Trophoblast cell (in vitro differentiated cells and primary cell): ENCODE data around the gene TNS3.
"Not testable (repeated sequence)": the region's sequence is repeated elsewhere in the genome, so short reads cannot be mapped to it uniquely, and the experiment has no call there.

Experiments used
- DNase-seq, 2 donors: peaks; one replicate each; pipeline ENCODE4 v3.0.0-alpha.2; 2016
- H2AFZ ChIP-seq: 2 replicates; pipeline ENCODE4 v1.6.1; 2013; ENCODE audit warnings: low read length, moderate library complexity, mild to moderate bottlenecking; ENCODE audit not compliant: insufficient read depth, poor library complexity
- H2AK5ac ChIP-seq: 2 replicates; pipeline ENCODE4 v1.6.1; 2013; ENCODE audit warnings: mild to moderate bottlenecking, low read length
- H2BK120ac ChIP-seq: 2 replicates; pipeline ENCODE4 v1.6.1; 2013; ENCODE audit warnings: low read length, mild to moderate bottlenecking, moderate library complexity; ENCODE audit not compliant: insufficient read depth, poor library complexity
- H2BK12ac ChIP-seq: 2 replicates; pipeline ENCODE4 v1.6.1; 2013; ENCODE audit warnings: mild to moderate bottlenecking, low read length, moderate library complexity
- H2BK5ac ChIP-seq: 2 replicates; pipeline ENCODE4 v1.6.1; 2013; ENCODE audit warnings: low read length, low read depth, moderate library complexity, mild to moderate bottlenecking; ENCODE audit not compliant: poor library complexity
- H3K14ac ChIP-seq: 2 replicates; pipeline ENCODE4 v1.6.1; 2013; ENCODE audit warnings: mild to moderate bottlenecking, low read length
- H3K18ac ChIP-seq: 2 replicates; pipeline ENCODE4 v1.6.1; 2013; ENCODE audit warnings: mild to moderate bottlenecking, low read length
- H3K23ac ChIP-seq: 2 replicates; pipeline ENCODE4 v1.6.1; 2013; ENCODE audit warnings: low read length
- H3K27ac ChIP-seq: 2 replicates; pipeline ENCODE4 v1.5.1; 2013; ENCODE audit warnings: low read depth, mild to moderate bottlenecking, inconsistent platforms, low read length, moderate library complexity
- H3K27me3 ChIP-seq: 2 replicates; pipeline ENCODE4 v1.6.1; 2013; ENCODE audit warnings: inconsistent platforms, mild to moderate bottlenecking, low read length, moderate library complexity; ENCODE audit not compliant: insufficient read depth
- H3K36me3 ChIP-seq, 2 experiments: 1 replicate in 1 of 2; 2 replicates in 1 of 2; pipeline ENCODE4 v1.6.1; 2013; ENCODE audit warnings: low read length in 2 of 2, mild to moderate bottlenecking in 2 of 2, moderate library complexity in 1 of 2; ENCODE audit not compliant: insufficient read depth in 2 of 2, control insufficient read depth in 1 of 2
- H3K4ac ChIP-seq: 2 replicates; pipeline ENCODE4 v1.6.1; 2013; ENCODE audit warnings: low read depth, mild to moderate bottlenecking, low read length, moderate library complexity
- H3K4me1 ChIP-seq, 2 experiments: 1 replicate in 1 of 2; 2 replicates in 1 of 2; pipeline ENCODE4 v1.6.1; 2013; ENCODE audit warnings: low read length in 2 of 2, mild to moderate bottlenecking in 2 of 2, moderate library complexity in 1 of 2; ENCODE audit not compliant: insufficient read depth in 2 of 2, control insufficient read depth in 1 of 2
- H3K4me2 ChIP-seq: 2 replicates; pipeline ENCODE4 v1.6.1; 2013; ENCODE audit warnings: inconsistent platforms, mild to moderate bottlenecking, low read length, moderate library complexity
- H3K4me3 ChIP-seq: 2 replicates; pipeline ENCODE4 v1.5.1; 2013; ENCODE audit warnings: mild to moderate bottlenecking, low read depth, low read length, inconsistent platforms
- H3K79me1 ChIP-seq: one replicate; pipeline ENCODE4 v1.6.1; 2013; ENCODE audit warnings: low read length
- H3K79me2 ChIP-seq: 2 replicates; pipeline ENCODE4 v1.6.1; 2013; ENCODE audit warnings: low read length, mild to moderate bottlenecking; ENCODE audit not compliant: control insufficient read depth, insufficient read depth, poor library complexity
- H3K9ac ChIP-seq: 2 replicates; pipeline ENCODE4 v1.6.1; 2013; ENCODE audit warnings: mild to moderate bottlenecking, low read length
- H3K9me3 ChIP-seq: 2 replicates; pipeline ENCODE4 v1.6.1; 2013; ENCODE audit warnings: low read depth, mild to moderate bottlenecking, control low read depth, inconsistent platforms, low read length; ENCODE audit not compliant: insufficient read depth
- H4K12ac ChIP-seq: 2 replicates; pipeline ENCODE4 v1.6.1; 2013; ENCODE audit warnings: low read depth, mild to moderate bottlenecking, low read length, moderate library complexity
- H4K8ac ChIP-seq: 2 replicates; pipeline ENCODE4 v1.6.1; 2013; ENCODE audit warnings: low read depth, mild to moderate bottlenecking, low read length, moderate library complexity
- H4K91ac ChIP-seq: one replicate; pipeline ENCODE4 v1.6.1; 2013; ENCODE audit warnings: low read depth, mild to moderate bottlenecking, low read length, moderate library complexity
- WGBS: extraction: QIAGEN DNeasy Blood & Tissue Kit; methylation state at CpG from one replicate; pipeline ENCODE4 v1.1.7; 2013; ENCODE audit warnings: missing lambda C conversion rate; ENCODE audit not compliant: insufficient read length, insufficient coverage; ENCODE audit errors: extremely low coverage; 5-methylcytosine and 5-hydroxymethylcytosine counted together

Gene TNS3

DNA sequence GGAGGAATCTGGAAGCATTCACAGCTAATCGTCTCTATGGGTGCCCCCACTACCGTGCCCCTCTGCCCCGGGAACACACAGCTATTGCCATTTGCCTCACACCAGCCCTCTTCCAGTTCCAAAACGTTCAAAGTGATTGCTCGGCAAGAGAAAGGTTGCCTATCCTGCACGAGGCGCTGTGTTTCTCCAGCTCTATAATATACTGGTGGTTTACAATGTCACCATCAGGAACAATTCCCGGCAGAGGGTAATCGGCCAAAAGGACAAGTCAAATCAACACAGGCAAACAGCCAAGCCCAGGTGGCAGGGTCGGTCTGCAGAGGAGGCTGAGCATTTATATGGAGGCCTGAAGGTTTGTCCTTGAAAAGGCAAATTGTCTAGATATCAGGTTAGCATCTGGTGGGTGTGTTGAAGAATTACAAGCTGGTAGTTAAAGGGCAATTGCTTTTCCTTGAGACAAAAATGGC lies 29.2 kb upstream of the TNS3 start:
- peaks cover 2% of the 10 kb centered on the region for H3K9me3 ChIP-seq
- no peak overlapping the region for H2BK12ac ChIP-seq
- no peak overlapping the region for H2BK5ac ChIP-seq
- H3K27me3 ChIP-seq = no peaks in the 10 kb centered on the region
- no CpG with 5 or more reads among the region's 10 CpGs for WGBS
- H2AK5ac ChIP-seq = no peak overlapping the region
- H3K23ac ChIP-seq = no peak overlapping the region
- no peaks in the 10 kb centered on the region for H3K79me2 ChIP-seq
- H3K4ac ChIP-seq = no peak overlapping the region
- no peak overlapping the region for H3K9ac ChIP-seq
- no peak overlapping the region for H3K18ac ChIP-seq
- H3K14ac ChIP-seq = no peak overlapping the region
- H4K12ac ChIP-seq = no peak overlapping the region
- H3K36me3 ChIP-seq = no peaks in the 10 kb centered on the region
- no peak overlapping the region for H3K4me3 ChIP-seq
- peaks cover 2% of the 10 kb centered on the region for H3K79me1 ChIP-seq
- H3K4me1 ChIP-seq = no peaks in the 10 kb centered on the region
- DNase-seq = no peak
- no peak overlapping the region for H2BK120ac ChIP-seq
- H2AFZ ChIP-seq = no peak overlapping the region
- no peak overlapping the region for H3K4me2 ChIP-seq
- no peak overlapping the region for H4K91ac ChIP-seq
- no peak overlapping the region for H3K27ac ChIP-seq
- H4K8ac ChIP-seq = no peak overlapping the region

GRCh38 chr7:47610506-47611044 lies 28.7 kb upstream of the TNS3 start:
- Histone ChIP-seq H3K23ac (no peak overlapping the region), H2AFZ (no peak overlapping the region), H3K4me1 (no peaks in the 10 kb centered on the region), H2AK5ac (no peak overlapping the region), H2BK12ac (no peak overlapping the region), H3K14ac (no peak overlapping the region), H3K27me3 (no peaks in the 10 kb centered on the region), H3K9ac (no peak overlapping the region), H2BK120ac (no peak overlapping the region), H3K36me3 (no peaks in the 10 kb centered on the region), H3K4me2 (no peak overlapping the region), H3K18ac (no peak overlapping the region), H3K79me1 (peaks cover 3% of the 10 kb centered on the region), H3K9me3 (peaks cover 2% of the 10 kb centered on the region), H3K79me2 (no peaks in the 10 kb centered on the region), H4K12ac (no peak overlapping the region), H4K91ac (no peak overlapping the region), H3K27ac (no peak overlapping the region), H3K4me3 (no peak overlapping the region), H3K4ac (no peak overlapping the region), H4K8ac (no peak overlapping the region), H2BK5ac (no peak overlapping the region)
- whole genome bisulfite sequencing = no CpG with 5 or more reads among the region's 4 CpGs
- DNase-seq = no peak

DNA sequence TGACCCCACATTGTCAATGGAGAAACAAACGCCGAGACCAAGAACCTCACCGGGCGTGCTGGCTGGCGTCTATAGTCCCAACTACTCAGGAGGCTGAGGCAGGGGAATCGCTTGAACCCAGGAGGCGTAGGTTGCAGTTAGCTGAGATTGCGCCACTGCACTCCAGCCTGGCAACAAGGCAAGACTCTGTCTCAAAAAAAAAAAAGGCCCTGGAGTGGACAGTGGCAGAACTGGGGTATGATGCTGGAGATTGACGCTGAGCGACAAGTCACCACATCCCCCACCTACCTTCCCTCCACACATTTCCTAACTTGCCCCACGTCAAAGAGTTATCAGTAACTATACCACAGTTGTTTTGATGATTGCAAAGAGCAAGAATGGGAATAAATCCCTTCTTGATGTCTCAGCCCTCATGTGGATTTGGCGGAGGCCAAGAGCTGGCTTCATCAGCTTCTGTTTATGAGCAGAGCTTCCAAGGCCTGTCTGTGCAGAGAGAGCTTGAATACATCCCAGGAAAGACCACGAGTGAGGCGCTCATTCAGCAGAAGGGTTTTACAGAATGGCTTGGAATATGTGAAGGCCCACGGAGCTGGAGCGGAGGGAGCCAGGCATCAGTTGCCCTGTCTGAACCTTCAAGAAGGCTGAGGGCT lies 28.0 kb upstream of the TNS3 start:
- Histone ChIP-seq H3K23ac (no peak overlapping the region), H2BK12ac (no peak overlapping the region), H3K14ac (no peak overlapping the region), H3K79me2 (no peaks in the 10 kb centered on the region), H3K18ac (no peak overlapping the region), H2BK5ac (no peak overlapping the region), H3K79me1 (peaks cover 3% of the 10 kb centered on the region), H2BK120ac (no peak overlapping the region), H2AK5ac (no peak overlapping the region), H4K91ac (no peak overlapping the region), H4K8ac (no peak overlapping the region), H2AFZ (no peak overlapping the region), H3K27ac (no peak overlapping the region), H4K12ac (no peak overlapping the region), H3K4me3 (no peak overlapping the region), H3K36me3 (no peaks in the 10 kb centered on the region), H3K27me3 (no peaks in the 10 kb centered on the region), H3K9me3 (peaks cover 2% of the 10 kb centered on the region), H3K4ac (no peak overlapping the region), H3K4me1 (peaks cover 3 to 4% of the 10 kb centered on the region in 2 experiments), H3K4me2 (no peak overlapping the region), H3K9ac (no peak overlapping the region)
- no CpG with 5 or more reads among the region's 16 CpGs for WGBS
- no peak for DNase-seq

GRCh38 chr7:47606593-47607046 lies 24.7 kb upstream of the TNS3 start:
- WGBS = no CpG with 5 or more reads among the region's 9 CpGs
- not testable (repeated sequence) for H3K9me3 ChIP-seq, H3K4me2 ChIP-seq, H3K79me2 ChIP-seq, H2AK5ac ChIP-seq, H4K12ac ChIP-seq, H2BK5ac ChIP-seq, H4K8ac ChIP-seq, H2BK12ac ChIP-seq, H3K18ac ChIP-seq, H3K4me3 ChIP-seq, H3K9ac ChIP-seq, H3K36me3 ChIP-seq, H3K4ac ChIP-seq, H3K27ac ChIP-seq, H3K14ac ChIP-seq, H3K23ac ChIP-seq, H2AFZ ChIP-seq, H3K79me1 ChIP-seq, H3K27me3 ChIP-seq
- Histone ChIP-seq H4K91ac (peak overlapping the region; percentile 83), H2BK120ac (peak overlapping the region; percentile 72), H3K4me1 (peaks cover 4 to 11% of the 10 kb centered on the region in 2 experiments)
- peak; percentile 81 to 93 for DNase-seq
